OCI-LY7 (cell line): ENCODE data around the gene DIAPH3. TPM values are rescaled to one million over a fixed set of nuclear protein-coding genes. Genes with fewer than 3 reads are reported as not detected.
A peak's percentile ranks its signal among the peaks of the same experiment; 100 is the strongest.

ENCODE experiments used
- BruUV-seq: library from RNA; stranded (reverse); fragments of 400-500 nt; replicated peaks from 2 replicates; lab custom pipeline; 2021; lab: Mats Ljungman, UMichigan
- CTCF ChIA-PET: fragments of 300-600 bp; sonication (Branson Sonifier 250); formaldehyde crosslinking; loops from one replicate; lab custom pipeline; 2022; ENCODE audit warnings: antibody characterized with exemption; ENCODE audit not compliant: unreplicated experiment; lab: Charles Lee
- POLR2A ChIA-PET: fragments of 300-600 bp; sonication (Branson Sonifier 250); formaldehyde crosslinking; loops from one replicate; lab custom pipeline; 2022; ENCODE audit warnings: antibody characterized with exemption; lab: Charles Lee
- DNase-seq: peaks from one replicate; pipeline ENCODE4 v3.0.0-alpha.2; 2015; ENCODE audit warnings: low spot score
- H2AFZ ChIP-seq: fragments of 200-600 bp; sonication (generic), shearing (Covaris generic); 2 replicates; pipeline ENCODE4 v1.6.1; 2014; ENCODE audit warnings: mild to moderate bottlenecking, antibody characterized with exemption, low read length, moderate library complexity
- H3K27ac ChIP-seq: fragments of 200-600 bp; sonication (generic); 2 replicates; pipeline ENCODE4 v1.5.1; 2014; ENCODE audit warnings: mixed run types, low read depth, mild to moderate bottlenecking, moderate library complexity, low read length, inconsistent platforms; ENCODE audit not compliant: poor library complexity, severe bottlenecking
- H3K36me3 ChIP-seq: fragments of 200-600 bp; sonication (generic); 2 replicates; pipeline ENCODE4 v1.6.1; 2014; ENCODE audit warnings: mild to moderate bottlenecking, antibody characterized with exemption, low read length, moderate library complexity, mixed read lengths; ENCODE audit not compliant: insufficient read depth
- H3K4me1 ChIP-seq: fragments of 200-600 bp; sonication (generic); 2 replicates; pipeline ENCODE4 v1.5.1; 2014; ENCODE audit warnings: mild to moderate bottlenecking, low read length; ENCODE audit not compliant: insufficient read depth, poor library complexity, severe bottlenecking
- H3K4me2 ChIP-seq: fragments of 200-600 bp; sonication (generic); 2 replicates; pipeline ENCODE4 v1.6.1; 2014; ENCODE audit warnings: mild to moderate bottlenecking, low read length
- H3K4me3 ChIP-seq: fragments of 200-600 bp; sonication (generic); 2 replicates; pipeline ENCODE4 v1.5.1; 2014; ENCODE audit warnings: mild to moderate bottlenecking, low read depth, low read length; ENCODE audit not compliant: poor library complexity, severe bottlenecking
- H3K79me2 ChIP-seq: fragments of 200-600 bp; sonication (generic); 2 replicates; pipeline ENCODE4 v1.6.1; 2016; ENCODE audit warnings: low read depth, mild to moderate bottlenecking, low read length, moderate library complexity, mixed read lengths; ENCODE audit not compliant: insufficient read depth
- H3K9me2 ChIP-seq: fragments of 200-600 bp; sonication (generic); 2 replicates; pipeline ENCODE4 v1.6.1; 2016; ENCODE audit warnings: mild to moderate bottlenecking, low read length, mixed read lengths; ENCODE audit not compliant: insufficient read depth
- H3K9me3 ChIP-seq: fragments of 200-600 bp; sonication (generic); 2 replicates; pipeline ENCODE4 v1.6.1; 2014; ENCODE audit warnings: mild to moderate bottlenecking, mixed run types, low read length, mixed read lengths
- H4K20me1 ChIP-seq: fragments of 200-600 bp; sonication (generic); 2 replicates; pipeline ENCODE4 v1.6.1; 2014; ENCODE audit warnings: mild to moderate bottlenecking, antibody characterized with exemption, low read length, moderate library complexity, mixed read lengths; ENCODE audit not compliant: insufficient read depth
- CTCF ChIP-seq: fragments of 200-600 bp; sonication (generic); conservative IDR thresholded peaks from 2 replicates; pipeline ENCODE4 v1.5.1; 2014; ENCODE audit warnings: mild to moderate bottlenecking, antibody characterized with exemption, low read length, moderate library complexity, mixed read lengths
- EZH2phosphoT487 ChIP-seq: fragments of 200-600 bp; sonication (generic); IDR thresholded peaks from 2 replicates; pipeline ENCODE4 v1.6.1; 2018; ENCODE audit warnings: low read depth, borderline replicate concordance, mild to moderate bottlenecking, mixed run types, antibody characterized with exemption, low read length, moderate library complexity, mixed read lengths
- intact Hi-C: fragments of 100-400 bp; cut with micrococcal nuclease; formaldehyde crosslinking; loops from one replicate; pipeline ENCODE4 v1.10.0; 2022; ENCODE audit not compliant: unreplicated experiment
- total RNA-seq, 2 experiments: library from RNA; depleted of rRNA in 1 of 2; stranded (reverse); fragments of >200 nt in 1 of 2; shearing (Covaris generic) in 1 of 2; gene quantifications; 2 replicates each; pipeline ENCODE4 v1.2.3, GENCODE V29; 2014 to 2022

Gene DIAPH3
- total RNA-seq, 2 experiments from 2014 or later: 33.5 to 37.2 TPM

GRCh38 chr13:59906413-59907049 is 257.2 kb downstream of the DIAPH3 start:
- Histone ChIP-seq H3K79me2 (no peaks in the 10 kb centered on the region), H3K36me3 (no peaks in the 10 kb centered on the region), H3K4me1 (no peaks in the 10 kb centered on the region), H3K9me2 (no peaks in the 10 kb centered on the region), H4K20me1 (no peaks in the 10 kb centered on the region), H3K27ac (no peak overlapping the region), H3K9me3 (no peaks in the 10 kb centered on the region), H3K4me2 (no peak overlapping the region), H2AFZ (no peak overlapping the region), H3K4me3 (no peak overlapping the region)
- ChIA-PET CTCF (no interaction called here), POLR2A (interaction anchor here (0.6 to 1.0 kb wide), 3 partner anchors 44 to 131 kb away, joined by 3 read pairs; no protein-coding TSS in a partner anchor)
- peak; percentile 16 for DNase-seq
- BruUV-seq: no TSS peak
- TF ChIP-seq CTCF (peak; percentile 82), EZH2phosphoT487 (no peak)
- intact Hi-C loops: loop anchor here (5.0 kb wide), 1 partner anchor 224 kb away; no protein-coding TSS in a partner anchor

- CTCF ChIA-PET: no interaction called here
- H3K9me2 ChIP-seq: no peaks in the 10 kb centered on the region
- intact Hi-C loops: no loop called here
Measured at GRCh38 chr13:59901191-59901590, 262.5 kb downstream of the DIAPH3 start.

More at GRCh38 chr13:59901191-59901590, 262.5 kb downstream of the DIAPH3 start:
- Histone ChIP-seq H3K79me2 (no peaks in the 10 kb centered on the region), H3K4me2 (no peak overlapping the region), H3K4me1 (no peaks in the 10 kb centered on the region), H3K27ac (no peak overlapping the region), H3K36me3 (no peaks in the 10 kb centered on the region), H3K4me3 (no peak overlapping the region), H3K9me3 (no peaks in the 10 kb centered on the region), H2AFZ (no peak overlapping the region), H4K20me1 (no peaks in the 10 kb centered on the region)
- TF ChIP-seq CTCF: no peak
- TF ChIP-seq EZH2phosphoT487: no peak
- POLR2A ChIA-PET: no interaction called here
- no peak for DNase-seq
- no TSS peak for BruUV-seq
